SU-DHL-6 (cell line): ENCODE data around the gene RAX2.

Source experiments
- H2AFZ ChIP-seq: fragments of 200-600 bp; sonication (generic); 2 replicates; pipeline ENCODE4 v1.6.1; 2014; ENCODE audit warnings: low read depth, mild to moderate bottlenecking, moderate library complexity, mixed read lengths, antibody characterized with exemption, low read length; ENCODE audit not compliant: severe bottlenecking
- H3F3A ChIP-seq: fragments of 200-600 bp; shearing (Covaris generic); 2 replicates; pipeline ENCODE4 v1.6.0; 2016; ENCODE audit warnings: antibody characterized with exemption, mild to moderate bottlenecking; ENCODE audit not compliant: insufficient read depth
- H3K27ac ChIP-seq: fragments of 200-600 bp; sonication (generic); 2 replicates; pipeline ENCODE4 v1.5.1; 2016; ENCODE audit warnings: low read depth, mild to moderate bottlenecking, low read length, moderate library complexity, mixed read lengths
- H3K27me3 ChIP-seq: fragments of 200-600 bp; sonication (generic), shearing (Covaris generic); 2 replicates; pipeline ENCODE4 v1.6.0; 2014; ENCODE audit warnings: mild to moderate bottlenecking, low read length
- H3K36me3 ChIP-seq: fragments of 200-600 bp; sonication (generic); 2 replicates; pipeline ENCODE4 v1.6.1; 2014; ENCODE audit warnings: mild to moderate bottlenecking, low read length, mixed read lengths
- H3K4me2 ChIP-seq: fragments of 300-600, 200-600 bp; shearing (Covaris generic), sonication (generic); 2 replicates; pipeline ENCODE4 v1.6.0; 2014; ENCODE audit warnings: low read length, low read depth, mild to moderate bottlenecking; ENCODE audit not compliant: poor library complexity, severe bottlenecking
- H3K4me3 ChIP-seq: fragments of 200-600 bp; sonication (generic); 2 replicates; pipeline ENCODE4 v1.5.1; 2014; ENCODE audit warnings: antibody characterized with exemption, low read length, mild to moderate bottlenecking, mixed read lengths; ENCODE audit not compliant: insufficient read depth, poor library complexity, severe bottlenecking
- H3K79me2 ChIP-seq: fragments of 200-600 bp; sonication (generic); 2 replicates; pipeline ENCODE4 v1.6.1; 2014; ENCODE audit warnings: mild to moderate bottlenecking, low read length, moderate library complexity; ENCODE audit not compliant: insufficient read depth
- H3K9ac ChIP-seq: fragments of 200-600 bp; sonication (generic); 2 replicates; pipeline ENCODE4 v1.7.0; 2014; ENCODE audit warnings: mild to moderate bottlenecking, low read length
- H3K9me2 ChIP-seq: fragments of 200-600 bp; sonication (generic); replicated peaks from 2 replicates; pipeline ENCODE4 v1.6.1; 2014; ENCODE audit warnings: low read length; ENCODE audit not compliant: insufficient read depth
- H3K9me3 ChIP-seq: fragments of 200-600 bp; sonication (generic); 2 replicates; pipeline ENCODE4 v1.6.1; 2014; ENCODE audit warnings: low read length, mixed read lengths; ENCODE audit not compliant: insufficient read depth
- H4K20me1 ChIP-seq: fragments of 200-600 bp; sonication (generic); 2 replicates; pipeline ENCODE4 v1.6.1; 2014; ENCODE audit warnings: low read depth, mild to moderate bottlenecking, antibody characterized with exemption, low read length, moderate library complexity, mixed read lengths
- CTCF ChIP-seq: fragments of 200-600 bp; sonication (generic); IDR thresholded peaks from one replicate; pipeline ENCODE4 v1.5.1; 2017; ENCODE audit warnings: antibody characterized with exemption, mild to moderate bottlenecking, low read length, moderate library complexity; ENCODE audit not compliant: insufficient read depth, poor library complexity, severe bottlenecking
- EZH2phosphoT487 ChIP-seq: fragments of 200-600 bp; sonication (generic), shearing (Covaris generic); conservative IDR thresholded peaks from 2 replicates; pipeline ENCODE4 v1.6.1; 2018; ENCODE audit warnings: mild to moderate bottlenecking, antibody characterized with exemption, low read length, moderate library complexity, mixed read lengths

RAX2 gene

DNA sequence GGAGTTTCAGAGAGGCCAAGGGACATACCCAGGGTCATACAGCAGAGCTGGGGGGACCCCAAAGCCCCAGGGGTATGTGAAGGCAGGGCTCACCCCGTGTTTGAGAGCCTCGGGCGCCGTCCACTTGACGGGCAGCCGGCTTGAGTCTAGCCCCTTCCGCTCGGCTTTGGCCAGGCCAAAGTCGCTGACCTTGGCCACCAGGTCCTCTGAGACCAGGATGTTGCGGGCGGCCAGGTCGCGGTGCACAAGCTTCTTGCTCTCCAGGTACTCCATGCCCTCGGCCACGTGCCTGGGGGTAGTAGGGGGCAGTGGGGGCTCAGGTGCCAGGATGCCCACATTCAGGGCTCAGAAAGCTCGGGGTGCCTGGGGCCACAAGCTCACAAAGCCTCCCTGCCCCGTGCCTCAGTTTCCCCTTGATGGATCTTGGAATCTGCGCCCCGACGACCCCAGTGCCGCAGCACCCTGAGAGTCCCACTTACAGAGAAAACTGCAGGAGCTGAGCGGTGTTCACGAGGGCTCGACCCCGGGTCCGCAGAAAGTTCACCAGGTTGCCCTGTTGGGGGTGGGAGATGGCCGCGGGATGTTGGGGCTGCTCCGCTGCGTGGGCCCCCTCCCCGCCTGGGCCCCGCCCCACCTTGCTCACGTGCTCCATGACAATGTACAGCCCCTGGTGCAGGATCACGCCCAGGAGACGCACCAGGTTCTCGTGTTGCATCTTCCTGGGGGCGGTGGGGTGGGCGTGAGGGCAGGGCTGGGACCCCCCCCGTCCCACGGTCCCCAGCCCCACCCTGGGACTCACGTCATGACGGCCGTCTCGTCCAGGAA, 7.1 kb upstream of the RAX2 start:
- H3K4me2 ChIP-seq: no peak overlapping the region
- peaks cover 11% of the 10 kb centered on the region; the same call in 1 of the 2 replicates for H3K9me3 ChIP-seq
- no peak overlapping the region for H3K4me3 ChIP-seq
- H3F3A ChIP-seq: no peaks in the 10 kb centered on the region
- no peaks in the 10 kb centered on the region for H3K36me3 ChIP-seq
- TF ChIP-seq CTCF (no peak), EZH2phosphoT487 (no peak)
- no peaks in the 10 kb centered on the region for H3K79me2 ChIP-seq
- H3K27me3 ChIP-seq: no peaks in the 10 kb centered on the region
- no peaks in the 10 kb centered on the region for H4K20me1 ChIP-seq
- no peaks in the 10 kb centered on the region for H3K9me2 ChIP-seq
- no peak overlapping the region for H3K27ac ChIP-seq
- no peak overlapping the region for H3K9ac ChIP-seq
- H2AFZ ChIP-seq: no peak overlapping the region

DNA sequence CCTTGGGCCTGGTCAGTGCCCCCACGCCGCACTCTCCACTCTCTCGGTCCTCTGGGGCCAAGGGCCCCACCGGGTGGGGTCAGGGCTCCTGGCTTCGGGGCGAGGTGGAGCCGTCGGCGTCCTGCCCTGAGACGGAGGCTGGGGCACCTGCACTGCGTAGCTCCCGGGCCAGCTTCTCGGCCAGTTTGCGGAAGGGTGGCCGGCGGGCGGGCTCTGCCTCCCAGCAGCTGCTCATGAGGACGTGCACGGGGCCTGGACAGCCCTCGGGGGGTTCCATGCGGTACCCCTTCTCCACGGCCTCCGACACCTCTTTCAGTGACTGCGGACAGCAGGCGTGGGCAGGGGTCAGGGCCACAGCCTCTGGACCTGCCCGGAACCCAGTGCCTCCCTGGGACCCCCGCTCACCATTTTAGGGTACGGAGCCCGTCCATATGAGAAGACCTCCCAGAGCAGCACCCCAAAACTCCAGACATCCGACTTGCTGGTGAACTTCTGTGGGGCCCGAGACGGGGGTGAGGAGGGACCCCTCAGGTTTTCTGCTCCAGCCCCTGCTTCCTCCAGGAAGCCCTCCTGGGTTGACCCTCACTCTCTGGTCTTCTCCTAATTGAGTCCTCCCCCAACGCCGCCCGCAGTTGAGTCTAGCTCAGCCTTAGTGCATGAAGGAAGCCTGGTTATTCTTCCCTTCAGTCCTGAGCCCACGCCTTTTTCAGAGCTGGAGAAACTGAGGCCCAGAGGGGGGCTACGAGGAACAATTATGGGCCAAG, 6.3 kb upstream of the RAX2 start:
- Histone ChIP-seq H3K27me3 (no peaks in the 10 kb centered on the region), H3K27ac (no peak overlapping the region), H3K9me3 (peaks cover 11% of the 10 kb centered on the region; the same call in 1 of the 2 replicates)

DNA sequence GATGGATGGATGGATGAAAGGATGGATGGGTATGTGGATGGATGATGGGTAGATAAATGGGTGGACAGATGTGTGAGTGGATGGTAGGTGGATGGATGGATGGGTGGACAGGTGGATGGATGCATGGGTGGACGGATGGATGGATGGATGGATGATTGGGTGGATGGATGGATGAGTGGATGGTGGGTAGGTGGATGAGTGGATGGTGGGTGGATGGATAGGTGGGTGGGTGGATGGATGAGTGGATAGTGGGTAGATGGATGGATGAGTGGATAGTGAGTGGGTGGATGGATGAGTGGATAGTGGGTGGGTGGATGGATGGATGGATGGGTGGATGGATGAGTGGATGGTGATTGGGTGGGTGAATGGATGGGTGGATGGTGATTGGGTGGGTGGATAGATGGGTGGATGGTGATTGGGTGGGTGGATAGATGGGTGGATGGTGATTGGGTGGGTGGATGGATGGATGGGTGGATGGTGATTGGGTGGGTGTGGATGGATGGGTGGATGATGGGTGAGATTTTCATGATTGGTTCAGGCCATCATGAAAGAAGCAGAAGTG, 4.5 kb upstream of the RAX2 start:
- Histone ChIP-seq H3K9me2 (no peaks in the 10 kb centered on the region), H3K27me3 (no peaks in the 10 kb centered on the region), H3K9me3 (peaks cover 6% of the 10 kb centered on the region; the same call in 1 of the 2 replicates), H3K9ac (no peak overlapping the region), H3K4me3 (no peak overlapping the region), H3K79me2 (no peaks in the 10 kb centered on the region), H3K27ac (no peak overlapping the region), H3K4me2 (no peak overlapping the region), H2AFZ (no peak overlapping the region), H4K20me1 (no peaks in the 10 kb centered on the region), H3F3A (no peaks in the 10 kb centered on the region), H3K36me3 (no peaks in the 10 kb centered on the region)
- TF ChIP-seq CTCF (no peak), EZH2phosphoT487 (no peak)

More for the DNA sequence above, 6.3 kb upstream of the RAX2 start:
- Histone ChIP-seq H3K9me2 (no peaks in the 10 kb centered on the region), H3K4me3 (no peak overlapping the region), H3K4me2 (no peak overlapping the region), H3F3A (no peaks in the 10 kb centered on the region), H3K9ac (no peak overlapping the region), H3K36me3 (no peaks in the 10 kb centered on the region), H3K79me2 (no peaks in the 10 kb centered on the region), H4K20me1 (no peaks in the 10 kb centered on the region), H2AFZ (no peak overlapping the region)
- TF ChIP-seq EZH2phosphoT487 (no peak), CTCF (no peak)
